Osteocyte (in vitro differentiated cells): ENCODE measurements around the gene IFNL1. TPM values are rescaled to one million over a fixed set of nuclear protein-coding genes. Genes with fewer than 3 reads are reported as not detected.

Experiments used
- DNase-seq: peaks from one replicate; pipeline ENCODE4 v3.0.0; 2021; ENCODE audit warnings: mixed read lengths; ENCODE audit not compliant: unreplicated experiment; ENCODE audit errors: extremely low spot score
- H3K27ac Mint-ChIP-seq: one replicate; pipeline ENCODE4 v1.8.0; 2021; ENCODE audit warnings: mild to moderate bottlenecking, mixed read lengths; ENCODE audit not compliant: unreplicated experiment
- H3K27me3 Mint-ChIP-seq: one replicate; pipeline ENCODE4 v1.8.0; 2021; ENCODE audit warnings: mixed read lengths; ENCODE audit not compliant: unreplicated experiment
- H3K36me3 Mint-ChIP-seq: one replicate; pipeline ENCODE4 v1.8.0; 2021; ENCODE audit warnings: mixed read lengths; ENCODE audit not compliant: unreplicated experiment
- H3K4me1 Mint-ChIP-seq: one replicate; pipeline ENCODE4 v1.8.0; 2021; ENCODE audit warnings: mixed read lengths; ENCODE audit not compliant: unreplicated experiment
- H3K4me3 Mint-ChIP-seq: one replicate; pipeline ENCODE4 v1.8.0; 2021; ENCODE audit warnings: mild to moderate bottlenecking, moderate library complexity, mixed read lengths; ENCODE audit not compliant: unreplicated experiment
- H3K9me3 Mint-ChIP-seq: one replicate; pipeline ENCODE4 v1.8.0; 2021; ENCODE audit warnings: mixed read lengths; ENCODE audit not compliant: unreplicated experiment
- CTCF ChIP-seq: fragments of 200-600 bp; sonication (generic); IDR thresholded peaks from 2 replicates; pipeline ENCODE4 v1.5.0; 2021; ENCODE audit warnings: antibody characterized with exemption, mild to moderate bottlenecking, moderate library complexity
- total RNA-seq: library from RNA; stranded (reverse); gene quantifications from 2 replicates; pipeline ENCODE4 v1.2.1, GENCODE V29; 2021

IFNL1 gene
- total RNA-seq, 1 donor from 2014 or later = not detected

GRCh38 chr19:39293394-39293793 is 2.8 kb upstream of the IFNL1 start:
- Mint-ChIP-seq H3K36me3 (no peaks in the 10 kb centered on the region), H3K4me1 (no peaks in the 10 kb centered on the region), H3K4me3 (no peak overlapping the region), H3K27me3 (peaks cover 42% of the 10 kb centered on the region), H3K27ac (no peak overlapping the region), H3K9me3 (no peaks in the 10 kb centered on the region)
- no peak for DNase-seq
- TF ChIP-seq CTCF = no peak

GRCh38 chr19:39296906-39297305 is 699 bp downstream of the IFNL1 start:
- no peaks in the 10 kb centered on the region for H3K9me3 Mint-ChIP-seq
- DNase-seq = no peak
- no peak overlapping the region for H3K27ac Mint-ChIP-seq
- H3K36me3 Mint-ChIP-seq = no peaks in the 10 kb centered on the region
- no peak overlapping the region for H3K4me3 Mint-ChIP-seq
- TF ChIP-seq CTCF = no peak
- H3K27me3 Mint-ChIP-seq = peaks cover 33% of the 10 kb centered on the region
- H3K4me1 Mint-ChIP-seq = no peaks in the 10 kb centered on the region

- H3K36me3 Mint-ChIP-seq = no peaks in the 10 kb centered on the region
- H3K4me1 Mint-ChIP-seq = no peaks in the 10 kb centered on the region
- H3K27ac Mint-ChIP-seq = no peak overlapping the region
- no peaks in the 10 kb centered on the region for H3K9me3 Mint-ChIP-seq
- DNase-seq = no peak
- no peak for TF ChIP-seq CTCF
- peaks cover 30% of the 10 kb centered on the region for H3K27me3 Mint-ChIP-seq
- H3K4me3 Mint-ChIP-seq = no peak overlapping the region
Observed at GRCh38 chr19:39297931-39298634, 1.9 kb downstream of the IFNL1 start.

GRCh38 chr19:39299404-39299803 is 3.2 kb downstream of the IFNL1 start:
- H3K27me3 Mint-ChIP-seq = peaks cover 34% of the 10 kb centered on the region

GRCh38 chr19:39299832-39300231 is 3.6 kb downstream of the IFNL1 start:
- Mint-ChIP-seq H3K4me1 (no peaks in the 10 kb centered on the region), H3K27me3 (peaks cover 37% of the 10 kb centered on the region), H3K27ac (no peak overlapping the region), H3K36me3 (no peaks in the 10 kb centered on the region), H3K4me3 (no peak overlapping the region), H3K9me3 (no peaks in the 10 kb centered on the region)
- no peak for TF ChIP-seq CTCF
- DNase-seq = no peak

More at GRCh38 chr19:39299404-39299803, 3.2 kb downstream of the IFNL1 start:
- H3K9me3 Mint-ChIP-seq = no peaks in the 10 kb centered on the region
- H3K4me3 Mint-ChIP-seq = no peak overlapping the region
- DNase-seq = no peak
- H3K27ac Mint-ChIP-seq = no peak overlapping the region
- TF ChIP-seq CTCF = no peak
- H3K36me3 Mint-ChIP-seq = no peaks in the 10 kb centered on the region
- no peaks in the 10 kb centered on the region for H3K4me1 Mint-ChIP-seq
